ENCODE results near the gene SSH2. TPM values are rescaled to one million over a fixed set of nuclear protein-coding genes. Genes with fewer than 3 reads are reported as not detected.

The SSH2 gene
- total and polyA plus RNA-seq, 8 donors = 23.5 to 85.5 (median 24.1) TPM

GRCh38 chr17:29590411-29591145, 339.4 kb downstream of the SSH2 start:
- Histone ChIP-seq H3K36me3 (no peaks in the 10 kb centered on the region), H3K27ac (peak overlapping the region; percentile 73 to 80), H3K9me3 (no peaks in the 10 kb centered on the region), H3K4me3 (peak overlapping the region; percentile 31 to 52), H3K27me3 (peaks cover 0 to 46% of the 10 kb centered on the region in 2 donors), H3K4me1 (peaks cover 40 to 77% of the 10 kb centered on the region in 2 donors)
- no peak for DNase-seq
- ATAC-seq = no peak
- intact Hi-C loops (cut with DNase I) = no loop called here
- no peak for TF ChIP-seq CTCF (IDR thresholded peaks at IDR 0.05)

- intact Hi-C loops (cut with DNase I) = no loop called here
- peaks cover 40 to 85% of the 10 kb centered on the region in 2 donors for H3K4me1 ChIP-seq
- peak; percentile 86 to 98 (median 88) for DNase-seq
Measured at GRCh38 chr17:29589524-29590410, 340.3 kb downstream of the SSH2 start, which contains the start of gene GIT1. Gene GIT1 (minus strand): TSS chr17:29589648. CDS start chr17:29589378, 270 bp downstream.

GRCh38 chr17:29588562-29589411, 341.2 kb downstream of the SSH2 start:
- Histone ChIP-seq H3K27ac (peak overlapping the region; percentile 41 to 80), H3K9me3 (no peaks in the 10 kb centered on the region)

More at GRCh38 chr17:29589524-29590410, 340.3 kb downstream of the SSH2 start, which contains the start of gene GIT1:
- H3K27ac ChIP-seq = peak within 1 kb of the TSS; percentile 69 to 80
- H3K9me3 ChIP-seq = no peaks in the 10 kb centered on the region
- H3K36me3 ChIP-seq = no peaks in the 10 kb centered on the region
- peaks cover 0 to 42% of the 10 kb centered on the region in 2 donors for H3K27me3 ChIP-seq
- peak within 1 kb of the TSS; percentile 53 to 77 for H3K4me3 ChIP-seq
- peak; percentile 77 for ATAC-seq
- no peak for TF ChIP-seq CTCF (IDR thresholded peaks at IDR 0.05)

GRCh38 chr17:29588017-29588561, 341.9 kb downstream of the SSH2 start:
- DNase-seq = no peak
- H3K27me3 ChIP-seq = peaks cover 0 to 28% of the 10 kb centered on the region in 2 donors
- peak overlapping the region; percentile 53 to 77 for H3K4me3 ChIP-seq
- H3K9me3 ChIP-seq = no peaks in the 10 kb centered on the region
- ATAC-seq = no peak
- peaks cover 0 to under 1% of the 10 kb centered on the region in 2 donors for H3K36me3 ChIP-seq
- TF ChIP-seq CTCF (IDR thresholded peaks at IDR 0.05) = no peak
- intact Hi-C loops (cut with DNase I) = no loop called here
- peaks cover 43 to 90% of the 10 kb centered on the region in 2 donors for H3K4me1 ChIP-seq
- H3K27ac ChIP-seq = peak overlapping the region; percentile 41 to 80

More at GRCh38 chr17:29588562-29589411, 341.2 kb downstream of the SSH2 start:
- no peak for ATAC-seq
- Histone ChIP-seq H3K4me1 (peaks cover 43 to 87% of the 10 kb centered on the region in 2 donors), H3K27me3 (peaks cover 0 to 33% of the 10 kb centered on the region in 2 donors), H3K36me3 (no peaks in the 10 kb centered on the region), H3K4me3 (peak overlapping the region; percentile 53 to 77)
- intact Hi-C loops (cut with DNase I) = no loop called here
- no peak for TF ChIP-seq CTCF (IDR thresholded peaks at IDR 0.05)
- DNase-seq = peak in 1 of 4 donors; percentile 88
